NCI-H2107 treated with DMSO at 0.1 percent for 48 hours (cell line): ENCODE data around the gene BATF3.
"Not testable (repeated sequence)": the region's sequence is repeated elsewhere in the genome, so short reads cannot be mapped to it uniquely, and the experiment has no call there.

Experiments
- DNase-seq: peaks from one replicate; lab custom pipeline; 2025; ENCODE audit not compliant: unreplicated experiment; lab: John Stamatoyannopoulos, UW

BATF3 gene

GRCh38 chr1:212664409-212665199 lies 35.0 kb downstream of the BATF3 start:
- no peak for DNase-seq

GRCh38 chr1:212658250-212658649 lies 41.4 kb downstream of the BATF3 start:
- not testable (repeated sequence) for DNase-seq

- no peak for DNase-seq
Observed at GRCh38 chr1:212656730-212657129, 42.9 kb downstream of the BATF3 start.

GRCh38 chr1:212655668-212656440 lies 43.8 kb downstream of the BATF3 start:
- no peak for DNase-seq

- no peak for DNase-seq
Observed at GRCh38 chr1:212652609-212653008, 47.0 kb downstream of the BATF3 start.

- no peak for DNase-seq
Observed at GRCh38 chr1:212651977-212652376, 47.7 kb downstream of the BATF3 start.

GRCh38 chr1:212651521-212651920 lies 48.1 kb downstream of the BATF3 start:
- DNase-seq, result no peak

GRCh38 chr1:212650228-212650627 lies 49.4 kb downstream of the BATF3 start:
- no peak for DNase-seq

GRCh38 chr1:212649020-212649419 lies 50.6 kb downstream of the BATF3 start:
- DNase-seq, result no peak

- DNase-seq, result no peak
Observed at GRCh38 chr1:212648431-212648830, 51.2 kb downstream of the BATF3 start.

- DNase-seq, result no peak
Observed at GRCh38 chr1:212647004-212647403, 52.6 kb downstream of the BATF3 start.

GRCh38 chr1:212646588-212646987 lies 53.1 kb downstream of the BATF3 start:
- no peak for DNase-seq

- no peak for DNase-seq
Observed at GRCh38 chr1:212645546-212646543, 53.8 kb downstream of the BATF3 start.

GRCh38 chr1:212644866-212645545 lies 54.6 kb downstream of the BATF3 start:
- DNase-seq, result no peak

- DNase-seq, result no peak
Observed at GRCh38 chr1:212643877-212644276, 55.8 kb downstream of the BATF3 start.

- no peak for DNase-seq
Observed at GRCh38 chr1:212641956-212642355, 57.7 kb downstream of the BATF3 start.

- no peak for DNase-seq
Observed at GRCh38 chr1:212640223-212640878, 59.3 kb downstream of the BATF3 start.

- DNase-seq, result not testable (repeated sequence)
Observed at GRCh38 chr1:212639524-212639923, 60.1 kb downstream of the BATF3 start.

GRCh38 chr1:212638492-212639151 lies 61.0 kb downstream of the BATF3 start:
- DNase-seq, result no peak
